HCT116 (cell line): ENCODE data around the gene CAPN1. TPM values are rescaled to one million over a fixed set of nuclear protein-coding genes. Genes with fewer than 3 reads are reported as not detected.

ENCODE experiments used
- ATAC-seq: fragments of 200-7000 bp; cut with Tn5 transposase; 2 replicates; pipeline ENCODE4 v1.9.1; 2020; ENCODE audit warnings: mild to moderate bottlenecking, moderate library complexity
- BruUV-seq: library from RNA; stranded (reverse); fragments of 400-500 nt; replicated peaks from 2 replicates; lab custom pipeline; 2021; lab: Mats Ljungman, UMichigan
- CTCF ChIA-PET: fragments of 300-600 bp; sonication (Branson Sonifier 250); formaldehyde crosslinking; loops from one replicate; lab custom pipeline; 2021; ENCODE audit warnings: antibody characterized with exemption; lab: Charles Lee
- POLR2A ChIA-PET: fragments of 300-600, 350-600 bp; sonication (Branson Sonifier 250); formaldehyde crosslinking; loops from one replicate; lab custom pipeline; 2021; ENCODE audit warnings: antibody characterized with exemption; lab: Charles Lee
- RAD21 ChIA-PET, 2 experiments: fragments of 300-600 bp; sonication (Branson Sonifier 250); formaldehyde crosslinking; loops; one replicate each; lab custom pipeline; 2023; ENCODE audit warnings: low total read pairs in 2 of 2; ENCODE audit not compliant: uncharacterized antibody in 2 of 2, unreplicated experiment in 2 of 2, low non-redundant PET in 1 of 2; lab: Charles Lee
- DNase-seq: peaks from one replicate; pipeline ENCODE4 v3.0.0-alpha.2; 2010; ENCODE audit warnings: low read depth, low spot score
- H2AFZ ChIP-seq: fragments of 200-600 bp; shearing (Covaris generic), sonication (generic); 2 replicates; pipeline ENCODE4 v1.6.1; 2017; ENCODE audit warnings: low read depth, mixed run types, mixed read lengths, antibody characterized with exemption, low read length; ENCODE audit not compliant: poor library complexity, severe bottlenecking
- H3K27ac ChIP-seq: 2 replicates; pipeline ENCODE4 v1.5.1; 2012; ENCODE audit warnings: low read depth, low read length
- H3K27me3 ChIP-seq: fragments of 200-600 bp; sonication (generic); 2 replicates; pipeline ENCODE4 v1.6.1; 2016; ENCODE audit warnings: mixed run types, low read length, mixed read lengths; ENCODE audit not compliant: insufficient read depth
- H3K36me3 ChIP-seq, 2 experiments: fragments of 200-500 bp in 1 of 2; fragments of 200-600 bp in 1 of 2; sonication (Bioruptor generic) in 1 of 2; sonication (generic) in 1 of 2; 2 replicates each; pipeline versions ENCODE4 v1.5.1 to v1.6.1; 2014 to 2016; ENCODE audit warnings: low read length in 2 of 2, inconsistent platforms in 1 of 2, mixed read lengths in 1 of 2, mixed run types in 1 of 2; ENCODE audit not compliant: insufficient read depth in 2 of 2, control insufficient read depth in 1 of 2
- H3K4me1 ChIP-seq, 2 experiments: fragments of 200-600 bp in 1 of 2; sonication (generic) in 1 of 2; 2 replicates each; pipeline versions ENCODE4 v1.5.1 to v1.6.1; 2012 to 2017; ENCODE audit warnings: low read length in 2 of 2, inconsistent platforms in 1 of 2, mild to moderate bottlenecking in 1 of 2, mixed read lengths in 1 of 2, mixed run types in 1 of 2, moderate library complexity in 1 of 2; ENCODE audit not compliant: insufficient read depth in 2 of 2, control insufficient read depth in 1 of 2
- H3K4me2 ChIP-seq: fragments of 200-600 bp; sonication (generic); 2 replicates; pipeline ENCODE4 v1.6.1; 2017; ENCODE audit warnings: mixed run types, low read length, mixed read lengths
- H3K4me3 ChIP-seq, 2 experiments: fragments of 200-600 bp in 1 of 2; sonication (generic) in 1 of 2; replicated peaks in 1 of 2; 2 replicates each; pipeline ENCODE4 v1.5.1; 2011 to 2016; ENCODE audit warnings: low read length in 2 of 2, control low read depth in 1 of 2, low read depth in 1 of 2, mild to moderate bottlenecking in 1 of 2, mixed read lengths in 1 of 2, mixed run types in 1 of 2
- H3K79me2 ChIP-seq: fragments of 200-600 bp; sonication (generic); 2 replicates; pipeline ENCODE4 v1.6.1; 2017; ENCODE audit warnings: mild to moderate bottlenecking, mixed run types, low read length, moderate library complexity, mixed read lengths; ENCODE audit not compliant: insufficient read depth
- H3K9ac ChIP-seq: fragments of 200-600 bp; sonication (generic); 2 replicates; pipeline ENCODE4 v1.6.1; 2016; ENCODE audit warnings: low read length, mixed read lengths
- H3K9me2 ChIP-seq: fragments of 200-600 bp; sonication (generic), shearing (Covaris generic); 2 replicates; pipeline ENCODE4 v1.6.1; 2017; ENCODE audit warnings: mixed run types, mild to moderate bottlenecking, moderate library complexity; ENCODE audit not compliant: insufficient read depth
- H3K9me3 ChIP-seq, 2 experiments: fragments of 200-500 bp in 1 of 2; fragments of 200-600 bp in 1 of 2; sonication (Bioruptor generic) in 1 of 2; sonication (generic) in 1 of 2; 2 replicates each; pipeline ENCODE4 v1.6.1; 2014 to 2017; ENCODE audit warnings: low read length in 2 of 2, mixed read lengths in 2 of 2, inconsistent platforms in 1 of 2, low read depth in 1 of 2, mild to moderate bottlenecking in 1 of 2, mixed run types in 1 of 2, moderate library complexity in 1 of 2; ENCODE audit not compliant: control insufficient read depth in 1 of 2, insufficient read depth in 1 of 2
- H4K20me1 ChIP-seq: fragments of 200-600 bp; sonication (generic), shearing (Covaris generic); 2 replicates; pipeline ENCODE4 v1.6.1; 2017; ENCODE audit warnings: mixed run types, mild to moderate bottlenecking, moderate library complexity; ENCODE audit not compliant: insufficient read depth
- CBX3 ChIP-seq: IDR thresholded peaks from 2 replicates; pipeline ENCODE4 v1.6.1; 2012; ENCODE audit warnings: low read depth
- CEBPB ChIP-seq: IDR thresholded peaks from 2 replicates; pipeline ENCODE4 v1.6.1; 2012; ENCODE audit warnings: low read depth
- ELF1 ChIP-seq: IDR thresholded peaks from 2 replicates; pipeline ENCODE4 v1.6.1; 2012; ENCODE audit warnings: low read depth, borderline replicate concordance
- EZH2 ChIP-seq: fragments of 200-600 bp; sonication (generic); IDR thresholded peaks from 2 replicates; pipeline ENCODE4 v1.6.1; 2017; ENCODE audit warnings: antibody characterized with exemption, mixed run types
- FOSL1 ChIP-seq: IDR thresholded peaks from 2 replicates; pipeline ENCODE4 v1.6.1; 2012; ENCODE audit warnings: low read depth
- JUND ChIP-seq: IDR thresholded peaks from 2 replicates; pipeline ENCODE4 v1.6.1; 2012
- MAX ChIP-seq: IDR thresholded peaks from 2 replicates; pipeline ENCODE4 v1.6.1; 2012
- POLR2A ChIP-seq: IDR thresholded peaks from 2 replicates; pipeline ENCODE4 v1.7.0; 2011; ENCODE audit warnings: borderline replicate concordance; ENCODE audit not compliant: insufficient read depth, insufficient read length; ENCODE audit errors: extremely low read depth
- POLR2AphosphoS5 ChIP-seq: IDR thresholded peaks from 2 replicates; pipeline ENCODE4 v1.6.1; 2011; ENCODE audit warnings: mild to moderate bottlenecking, low read depth, low read length, moderate library complexity
- RAD21 ChIP-seq: IDR thresholded peaks from 2 replicates; pipeline ENCODE4 v1.6.1; 2012; ENCODE audit warnings: low read depth, mild to moderate bottlenecking
- SIN3A ChIP-seq: IDR thresholded peaks from 2 replicates; pipeline ENCODE4 v1.6.1; 2012; ENCODE audit warnings: low read depth
- SP1 ChIP-seq: IDR thresholded peaks from 2 replicates; pipeline ENCODE4 v1.6.1; 2012; ENCODE audit warnings: low read depth
- SRF ChIP-seq: IDR thresholded peaks from 2 replicates; pipeline ENCODE4 v1.6.1; 2012; ENCODE audit warnings: low read depth
- TCF7L2 ChIP-seq: IDR thresholded peaks from 2 replicates; pipeline ENCODE4 v1.7.0; 2011; ENCODE audit warnings: borderline replicate concordance, inconsistent platforms; ENCODE audit not compliant: insufficient read depth, insufficient read length; ENCODE audit errors: extremely low read depth
- YY1 ChIP-seq: IDR thresholded peaks from 2 replicates; pipeline ENCODE4 v1.6.1; 2011; ENCODE audit warnings: low read length, low read depth, moderate library complexity, mild to moderate bottlenecking; ENCODE audit not compliant: insufficient replicate concordance; ENCODE audit errors: extremely low read depth
- ZNF274 ChIP-seq: fragments of 200-500 bp; sonication (Bioruptor generic); IDR thresholded peaks from 2 replicates; pipeline ENCODE4 v1.6.1; 2014; ENCODE audit warnings: mild to moderate bottlenecking, low read depth, low read length, inconsistent platforms
- intact Hi-C: fragments of 100-400 bp; cut with micrococcal nuclease; formaldehyde crosslinking; loops from 2 replicates; pipeline ENCODE4 v1.10.0; 2022
- total RNA-seq: library from RNA; stranded (reverse); gene quantifications from one replicate; pipeline ENCODE4 v1.2.1, GENCODE V29; 2021; ENCODE audit not compliant: unreplicated experiment
- TF ChIP-seq, protein P1 (sequence below), 3 experiments: fragments of 200-600 bp in 1 of 3; sonication (generic) in 1 of 3; IDR thresholded peaks in 2 of 3; conservative IDR thresholded peaks in 1 of 3; 2 replicates each; pipeline ENCODE4 v1.5.1; 2012 to 2017; ENCODE audit warnings: low read depth in 2 of 3, low read length in 2 of 3, antibody characterized with exemption in 1 of 3, borderline replicate concordance in 1 of 3, control low read depth in 1 of 3, mild to moderate bottlenecking in 1 of 3, mixed read lengths in 1 of 3, mixed run types in 1 of 3, moderate library complexity in 1 of 3; ENCODE audit not compliant: insufficient read depth in 1 of 3
- TF ChIP-seq, protein P2 (sequence below): IDR thresholded peaks from 2 replicates; pipeline ENCODE4 v1.6.1; 2012
- TF ChIP-seq, protein P3 (sequence below): IDR thresholded peaks from 2 replicates; pipeline ENCODE4 v1.6.1; 2011; ENCODE audit warnings: mild to moderate bottlenecking, low read length, moderate library complexity; ENCODE audit not compliant: insufficient replicate concordance; ENCODE audit errors: extremely low read depth

Gene CAPN1
- total RNA-seq, 1 experiment from 2014 or later = 279 TPM

- CTCF ChIA-PET = no interaction called here
- H3K79me2 ChIP-seq = no peaks in the 10 kb centered on the region
These were observed 39.3 kb downstream of the CAPN1 start for GRCh38 chr11:65221026-65221425.

More at GRCh38 chr11:65221026-65221425, 39.3 kb downstream of the CAPN1 start:
- no peaks in the 10 kb centered on the region for H3K9me3 ChIP-seq
- POLR2A ChIA-PET = no interaction called here
- H3K4me3 ChIP-seq = no peak overlapping the region
- no peak overlapping the region for H3K27ac ChIP-seq
- ATAC-seq (no peak), DNase-seq (no peak)
- RAD21 ChIA-PET = no interaction called here
- H3K4me1 ChIP-seq = peaks cover 13 to 24% of the 10 kb centered on the region in 2 experiments
- H3K9ac ChIP-seq = no peak overlapping the region
- no TSS peak for BruUV-seq
- H3K27me3 ChIP-seq = no peaks in the 10 kb centered on the region
- H4K20me1 ChIP-seq = no peaks in the 10 kb centered on the region
- H3K4me2 ChIP-seq = no peak overlapping the region
- H3K36me3 ChIP-seq = no peaks in the 10 kb centered on the region
- no peak overlapping the region for H2AFZ ChIP-seq
- no peaks in the 10 kb centered on the region for H3K9me2 ChIP-seq
- intact Hi-C loops = no loop called here
- TF ChIP-seq SP1 = no peak
- TF ChIP-seq TCF7L2 = no peak
- no peak for TF ChIP-seq FOSL1
- TF ChIP-seq RAD21 = no peak
- no peak for TF ChIP-seq EZH2
- TF ChIP-seq CBX3 = no peak
- no peak for TF ChIP-seq ELF1
- TF ChIP-seq POLR2A = no peak
- no peak for TF ChIP-seq SIN3A
- no peak for TF ChIP-seq CEBPB
- TF ChIP-seq, protein P1, sequence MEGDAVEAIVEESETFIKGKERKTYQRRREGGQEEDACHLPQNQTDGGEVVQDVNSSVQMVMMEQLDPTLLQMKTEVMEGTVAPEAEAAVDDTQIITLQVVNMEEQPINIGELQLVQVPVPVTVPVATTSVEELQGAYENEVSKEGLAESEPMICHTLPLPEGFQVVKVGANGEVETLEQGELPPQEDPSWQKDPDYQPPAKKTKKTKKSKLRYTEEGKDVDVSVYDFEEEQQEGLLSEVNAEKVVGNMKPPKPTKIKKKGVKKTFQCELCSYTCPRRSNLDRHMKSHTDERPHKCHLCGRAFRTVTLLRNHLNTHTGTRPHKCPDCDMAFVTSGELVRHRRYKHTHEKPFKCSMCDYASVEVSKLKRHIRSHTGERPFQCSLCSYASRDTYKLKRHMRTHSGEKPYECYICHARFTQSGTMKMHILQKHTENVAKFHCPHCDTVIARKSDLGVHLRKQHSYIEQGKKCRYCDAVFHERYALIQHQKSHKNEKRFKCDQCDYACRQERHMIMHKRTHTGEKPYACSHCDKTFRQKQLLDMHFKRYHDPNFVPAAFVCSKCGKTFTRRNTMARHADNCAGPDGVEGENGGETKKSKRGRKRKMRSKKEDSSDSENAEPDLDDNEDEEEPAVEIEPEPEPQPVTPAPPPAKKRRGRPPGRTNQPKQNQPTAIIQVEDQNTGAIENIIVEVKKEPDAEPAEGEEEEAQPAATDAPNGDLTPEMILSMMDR (IDR thresholded peaks at IDR 0.05 in 2 of 3, conservative IDR thresholded peaks at IDR 0.05 in 1 of 3; ENCODE audit: borderline replicate concordance in 1 of 3, insufficient read depth in 1 of 3, low read depth in 2 of 3, low read length in 2 of 3) = no peak
- TF ChIP-seq YY1 = no peak
- TF ChIP-seq, protein P2, sequence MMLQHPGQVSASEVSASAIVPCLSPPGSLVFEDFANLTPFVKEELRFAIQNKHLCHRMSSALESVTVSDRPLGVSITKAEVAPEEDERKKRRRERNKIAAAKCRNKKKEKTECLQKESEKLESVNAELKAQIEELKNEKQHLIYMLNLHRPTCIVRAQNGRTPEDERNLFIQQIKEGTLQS = no peak
- TF ChIP-seq SRF = no peak
- TF ChIP-seq, protein P3, sequence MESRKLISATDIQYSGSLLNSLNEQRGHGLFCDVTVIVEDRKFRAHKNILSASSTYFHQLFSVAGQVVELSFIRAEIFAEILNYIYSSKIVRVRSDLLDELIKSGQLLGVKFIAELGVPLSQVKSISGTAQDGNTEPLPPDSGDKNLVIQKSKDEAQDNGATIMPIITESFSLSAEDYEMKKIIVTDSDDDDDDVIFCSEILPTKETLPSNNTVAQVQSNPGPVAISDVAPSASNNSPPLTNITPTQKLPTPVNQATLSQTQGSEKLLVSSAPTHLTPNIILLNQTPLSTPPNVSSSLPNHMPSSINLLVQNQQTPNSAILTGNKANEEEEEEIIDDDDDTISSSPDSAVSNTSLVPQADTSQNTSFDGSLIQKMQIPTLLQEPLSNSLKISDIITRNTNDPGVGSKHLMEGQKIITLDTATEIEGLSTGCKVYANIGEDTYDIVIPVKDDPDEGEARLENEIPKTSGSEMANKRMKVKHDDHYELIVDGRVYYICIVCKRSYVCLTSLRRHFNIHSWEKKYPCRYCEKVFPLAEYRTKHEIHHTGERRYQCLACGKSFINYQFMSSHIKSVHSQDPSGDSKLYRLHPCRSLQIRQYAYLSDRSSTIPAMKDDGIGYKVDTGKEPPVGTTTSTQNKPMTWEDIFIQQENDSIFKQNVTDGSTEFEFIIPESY = no peak
- TF ChIP-seq JUND = no peak
- no peak for TF ChIP-seq ZNF274
- no peak for TF ChIP-seq POLR2AphosphoS5
- no peak for TF ChIP-seq MAX
- TF ChIP-seq, all 23 proteins: peak for 0
